OCI-LY3 (cell line): Measurements from ENCODE around the gene CABP4.

Source experiments
- EZH2phosphoT487 ChIP-seq: fragments of 200-600 bp; shearing (Covaris generic); IDR thresholded peaks from 2 replicates; pipeline ENCODE4 v1.6.1; 2018; ENCODE audit warnings: antibody characterized with exemption, mixed run types, low read depth
- TF ChIP-seq, protein P1 (sequence below): fragments of 200-600, 300-600 bp; sonication (generic); IDR thresholded peaks from 2 replicates; pipeline ENCODE4 v1.5.1; 2014; ENCODE audit warnings: antibody characterized with exemption, low read length, low read depth

DNA sequence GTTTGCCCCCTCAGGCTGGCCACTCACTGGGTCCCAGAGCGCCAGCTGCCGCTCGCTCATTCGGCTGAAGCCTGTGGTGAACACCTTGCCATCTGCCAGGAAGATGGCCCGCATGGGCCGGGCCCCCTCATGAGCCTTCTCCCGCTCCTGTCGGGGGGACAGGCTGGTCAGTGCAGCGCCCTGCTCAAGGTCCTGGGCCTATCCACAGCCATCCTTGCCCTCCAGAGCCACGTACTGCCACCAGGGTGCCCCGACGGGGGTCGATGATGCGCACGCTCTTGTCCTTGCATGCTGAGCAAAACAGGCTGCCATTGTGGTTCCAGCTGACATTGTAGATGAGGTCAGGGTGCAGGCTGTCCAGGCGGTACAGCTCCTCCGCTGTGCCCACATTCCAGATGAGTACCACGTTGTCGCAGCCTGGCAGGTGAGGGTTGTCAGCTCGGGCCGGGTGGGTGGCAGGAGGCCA, 14.0 kb upstream of the CABP4 start:
- TF ChIP-seq, protein P1, sequence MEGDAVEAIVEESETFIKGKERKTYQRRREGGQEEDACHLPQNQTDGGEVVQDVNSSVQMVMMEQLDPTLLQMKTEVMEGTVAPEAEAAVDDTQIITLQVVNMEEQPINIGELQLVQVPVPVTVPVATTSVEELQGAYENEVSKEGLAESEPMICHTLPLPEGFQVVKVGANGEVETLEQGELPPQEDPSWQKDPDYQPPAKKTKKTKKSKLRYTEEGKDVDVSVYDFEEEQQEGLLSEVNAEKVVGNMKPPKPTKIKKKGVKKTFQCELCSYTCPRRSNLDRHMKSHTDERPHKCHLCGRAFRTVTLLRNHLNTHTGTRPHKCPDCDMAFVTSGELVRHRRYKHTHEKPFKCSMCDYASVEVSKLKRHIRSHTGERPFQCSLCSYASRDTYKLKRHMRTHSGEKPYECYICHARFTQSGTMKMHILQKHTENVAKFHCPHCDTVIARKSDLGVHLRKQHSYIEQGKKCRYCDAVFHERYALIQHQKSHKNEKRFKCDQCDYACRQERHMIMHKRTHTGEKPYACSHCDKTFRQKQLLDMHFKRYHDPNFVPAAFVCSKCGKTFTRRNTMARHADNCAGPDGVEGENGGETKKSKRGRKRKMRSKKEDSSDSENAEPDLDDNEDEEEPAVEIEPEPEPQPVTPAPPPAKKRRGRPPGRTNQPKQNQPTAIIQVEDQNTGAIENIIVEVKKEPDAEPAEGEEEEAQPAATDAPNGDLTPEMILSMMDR: no peak
- TF ChIP-seq EZH2phosphoT487: no peak
